Erythroblast (primary cell): Measurements from ENCODE around the gene HOXB8.

Experiments used
- GATA1 ChIP-seq: IDR thresholded peaks from 2 replicates; pipeline ENCODE4 v1.6.1; 2011; ENCODE audit warnings: low read depth, mild to moderate bottlenecking, control low read depth, low read length, moderate library complexity
- POLR2A ChIP-seq: IDR thresholded peaks from 2 replicates; pipeline ENCODE4 v1.6.1; 2011; ENCODE audit warnings: mild to moderate bottlenecking, low read length

- TF ChIP-seq GATA1: no peak
- TF ChIP-seq POLR2A: no peak
Measured at GRCh38 chr17:48565925-48566710, 49.0 kb downstream of the HOXB8 start.
